Activated CD4-positive, alpha-beta T cell treated with anti-CD3 and anti-CD28 coated beads, Interleukin-2, amount 10 ng/mL, durations not matched to agents 24 days and 14 days (primary cell): ENCODE results near the gene ACTR6. TPM values are rescaled to one million over a fixed set of nuclear protein-coding genes. Genes with fewer than 3 reads are reported as not detected.
"Not testable (repeated sequence)": the region's sequence is repeated elsewhere in the genome, so short reads cannot be mapped to it uniquely, and the experiment has no call there.

Experiments
- DNase-seq: peaks from one replicate; pipeline ENCODE4 v3.0.0; 2022
- H3K27ac Mint-ChIP-seq: one replicate; pipeline ENCODE4 v1.8.0; 2022; ENCODE audit warnings: mild to moderate bottlenecking, mixed read lengths
- H3K27me3 Mint-ChIP-seq: one replicate; pipeline ENCODE4 v1.8.0; 2022; ENCODE audit warnings: mixed read lengths
- H3K36me3 Mint-ChIP-seq: one replicate; pipeline ENCODE4 v1.8.0; 2022; ENCODE audit warnings: low read depth, mild to moderate bottlenecking, mixed read lengths
- H3K4me1 Mint-ChIP-seq: one replicate; pipeline ENCODE4 v1.8.0; 2021; ENCODE audit warnings: mixed read lengths
- H3K4me3 Mint-ChIP-seq: one replicate; pipeline ENCODE4 v1.8.0; 2022; ENCODE audit warnings: mild to moderate bottlenecking, moderate library complexity, mixed read lengths
- H3K9me3 Mint-ChIP-seq: one replicate; pipeline ENCODE4 v1.8.0; 2021; ENCODE audit warnings: mixed read lengths
- intact Hi-C: fragments of 100-400 bp; cut with micrococcal nuclease; formaldehyde crosslinking; loops from one replicate; pipeline ENCODE4 v1.15.1; 2023
- total RNA-seq: library from RNA; stranded (reverse); gene quantifications from 2 replicates; pipeline ENCODE4 v1.2.3, GENCODE V29; 2022

The ACTR6 gene
- total RNA-seq, 1 donor from 2014 or later: 33.7 TPM

GRCh38 chr12:100219328-100220109 lies 18.9 kb downstream of the ACTR6 start:
- Mint-ChIP-seq H3K36me3 (peaks cover 30% of the 10 kb centered on the region), H3K9me3 (no peaks in the 10 kb centered on the region), H3K27me3 (no peaks in the 10 kb centered on the region), H3K4me1 (no peaks in the 10 kb centered on the region), H3K27ac (no peak overlapping the region), H3K4me3 (no peak overlapping the region)
- intact Hi-C loops: no loop called here
- DNase-seq: no peak

- no peaks in the 10 kb centered on the region for H3K27me3 Mint-ChIP-seq
- no peak for DNase-seq
- H3K36me3 Mint-ChIP-seq: peaks cover 30% of the 10 kb centered on the region
- H3K9me3 Mint-ChIP-seq: no peaks in the 10 kb centered on the region
- H3K27ac Mint-ChIP-seq: no peak overlapping the region
- no peaks in the 10 kb centered on the region for H3K4me1 Mint-ChIP-seq
- intact Hi-C loops: no loop called here
- no peak overlapping the region for H3K4me3 Mint-ChIP-seq
Measured at GRCh38 chr12:100221523-100221922, 20.9 kb downstream of the ACTR6 start.

GRCh38 chr12:100222173-100222572 lies 21.6 kb downstream of the ACTR6 start:
- H3K4me1 Mint-ChIP-seq, H3K9me3 Mint-ChIP-seq, H3K27me3 Mint-ChIP-seq, DNase-seq, intact Hi-C loops, H3K4me3 Mint-ChIP-seq, H3K27ac Mint-ChIP-seq: not testable (repeated sequence)
- peaks cover 29% of the 10 kb centered on the region for H3K36me3 Mint-ChIP-seq

GRCh38 chr12:100225491-100225890 lies 24.9 kb downstream of the ACTR6 start:
- intact Hi-C loops: no loop called here
- DNase-seq: no peak
- H3K9me3 Mint-ChIP-seq: no peaks in the 10 kb centered on the region
- H3K36me3 Mint-ChIP-seq: peaks cover 19% of the 10 kb centered on the region
- no peaks in the 10 kb centered on the region for H3K4me1 Mint-ChIP-seq
- no peak overlapping the region for H3K4me3 Mint-ChIP-seq
- H3K27me3 Mint-ChIP-seq: no peaks in the 10 kb centered on the region
- no peak overlapping the region for H3K27ac Mint-ChIP-seq

- no peaks in the 10 kb centered on the region for H3K4me1 Mint-ChIP-seq
- H3K9me3 Mint-ChIP-seq: no peaks in the 10 kb centered on the region
- intact Hi-C loops: no loop called here
- H3K4me3 Mint-ChIP-seq: no peak overlapping the region
- no peaks in the 10 kb centered on the region for H3K27me3 Mint-ChIP-seq
- no peak overlapping the region for H3K27ac Mint-ChIP-seq
- no peak for DNase-seq
- H3K36me3 Mint-ChIP-seq: peaks cover 8% of the 10 kb centered on the region
Measured at GRCh38 chr12:100229036-100229635, 28.5 kb downstream of the ACTR6 start.

GRCh38 chr12:100229876-100230275 lies 29.3 kb downstream of the ACTR6 start:
- Mint-ChIP-seq H3K9me3 (no peaks in the 10 kb centered on the region), H3K4me3 (no peak overlapping the region), H3K27ac (no peak overlapping the region), H3K27me3 (no peaks in the 10 kb centered on the region), H3K4me1 (no peaks in the 10 kb centered on the region), H3K36me3 (peaks cover 8% of the 10 kb centered on the region)
- no peak for DNase-seq
- intact Hi-C loops: no loop called here

DNA sequence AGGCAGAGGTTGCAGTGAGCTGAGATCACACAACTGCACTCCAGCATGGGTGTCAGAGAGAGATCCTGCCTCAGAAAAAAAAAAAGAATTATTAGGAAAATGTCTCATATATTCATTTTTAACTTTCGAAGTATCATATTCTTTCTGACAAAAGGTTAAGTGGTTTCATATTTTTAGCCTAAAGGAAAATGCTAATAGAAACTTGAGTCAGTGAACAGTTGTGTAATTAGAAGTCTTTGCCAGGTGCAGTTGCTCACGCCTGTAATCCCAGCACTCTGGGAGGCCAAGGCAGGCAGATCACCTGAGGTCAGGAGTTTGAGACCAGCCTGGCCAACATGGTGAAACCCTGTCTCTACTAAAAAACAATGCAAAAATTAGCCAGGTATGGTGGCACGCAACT lies 31.3 kb downstream of the ACTR6 start:
- not testable (repeated sequence) for H3K9me3 Mint-ChIP-seq, H3K27ac Mint-ChIP-seq

DNA sequence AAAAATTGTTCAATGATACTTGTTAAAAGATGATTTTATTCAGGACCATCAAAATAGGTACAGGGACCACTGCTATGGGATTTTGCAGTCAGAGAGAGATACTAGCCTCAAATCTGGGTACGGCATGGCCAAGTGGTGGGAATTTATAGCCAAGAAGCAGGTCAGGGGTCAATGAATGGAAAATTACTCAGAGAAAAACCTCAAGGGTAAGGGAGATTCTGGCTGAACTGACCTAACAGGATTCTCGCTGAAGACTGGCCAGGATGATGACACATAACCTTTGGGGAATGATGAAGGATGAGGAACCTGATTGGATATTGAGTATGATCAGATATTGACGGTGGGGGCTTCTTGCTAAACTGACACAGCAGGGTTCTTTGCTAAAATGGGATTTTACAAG lies 33.6 kb downstream of the ACTR6 start:
- intact Hi-C loops: loop anchor here (1.0 to 2.0 kb wide), 4 partner anchors 170 to 507 kb away; no protein-coding TSS in a partner anchor
- DNase-seq: no peak
- Mint-ChIP-seq H3K36me3 (no peaks in the 10 kb centered on the region), H3K27ac (no peak overlapping the region), H3K9me3 (no peaks in the 10 kb centered on the region), H3K4me3 (no peak overlapping the region), H3K27me3 (no peaks in the 10 kb centered on the region), H3K4me1 (no peaks in the 10 kb centered on the region)

More for the DNA sequence above, 31.3 kb downstream of the ACTR6 start:
- intact Hi-C loops, H3K36me3 Mint-ChIP-seq, H3K27me3 Mint-ChIP-seq, H3K4me1 Mint-ChIP-seq, DNase-seq, H3K4me3 Mint-ChIP-seq: not testable (repeated sequence)

- no peaks in the 10 kb centered on the region for H3K4me1 Mint-ChIP-seq
- peak; percentile 67 for DNase-seq
- H3K36me3 Mint-ChIP-seq: no peaks in the 10 kb centered on the region
- no peaks in the 10 kb centered on the region for H3K27me3 Mint-ChIP-seq
- no peak overlapping the region for H3K4me3 Mint-ChIP-seq
- H3K9me3 Mint-ChIP-seq: no peaks in the 10 kb centered on the region
- intact Hi-C loops: loop anchor here (1.0 to 2.0 kb wide), 4 partner anchors 170 to 506 kb away; no protein-coding TSS in a partner anchor
- H3K27ac Mint-ChIP-seq: no peak overlapping the region
Measured at GRCh38 chr12:100234591-100235304, 34.1 kb downstream of the ACTR6 start.

GRCh38 chr12:100238801-100239200 lies 38.2 kb downstream of the ACTR6 start:
- DNase-seq: no peak
- Mint-ChIP-seq H3K27ac (no peak overlapping the region), H3K4me1 (no peaks in the 10 kb centered on the region), H3K4me3 (no peak overlapping the region), H3K9me3 (no peaks in the 10 kb centered on the region), H3K27me3 (no peaks in the 10 kb centered on the region), H3K36me3 (no peaks in the 10 kb centered on the region)
- intact Hi-C loops: no loop called here

DNA sequence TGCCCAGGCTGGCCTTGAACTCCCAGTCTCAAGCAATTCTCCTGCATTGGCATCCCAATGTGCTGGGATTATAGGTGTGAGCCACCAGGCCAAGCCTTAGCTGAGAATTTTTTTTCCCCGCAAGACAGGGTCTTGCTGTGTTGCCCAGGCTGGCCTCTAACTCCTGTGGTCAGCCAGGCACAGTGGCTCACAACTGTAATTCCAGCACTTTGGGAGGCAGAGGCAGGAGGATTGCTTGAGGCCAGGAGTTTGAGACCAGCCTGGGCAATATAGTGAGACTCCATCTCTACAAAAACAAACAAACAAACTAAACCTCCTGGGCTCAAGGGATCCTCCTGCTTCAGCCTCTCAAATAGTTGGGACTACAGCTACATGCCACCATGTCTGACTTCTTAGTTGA lies 39.0 kb downstream of the ACTR6 start:
- H3K4me3 Mint-ChIP-seq: no peak overlapping the region
- intact Hi-C loops: no loop called here
- H3K36me3 Mint-ChIP-seq: no peaks in the 10 kb centered on the region
- H3K9me3 Mint-ChIP-seq: no peaks in the 10 kb centered on the region
- H3K27me3 Mint-ChIP-seq: no peaks in the 10 kb centered on the region
- H3K4me1 Mint-ChIP-seq: no peaks in the 10 kb centered on the region
- DNase-seq: no peak
- H3K27ac Mint-ChIP-seq: no peak overlapping the region

GRCh38 chr12:100243137-100243536 lies 42.5 kb downstream of the ACTR6 start:
- H3K27ac Mint-ChIP-seq: no peak overlapping the region
- no peak for DNase-seq
- H3K4me1 Mint-ChIP-seq: no peaks in the 10 kb centered on the region
- H3K9me3 Mint-ChIP-seq: no peaks in the 10 kb centered on the region
- intact Hi-C loops: no loop called here
- no peaks in the 10 kb centered on the region for H3K27me3 Mint-ChIP-seq
- H3K36me3 Mint-ChIP-seq: no peaks in the 10 kb centered on the region
- H3K4me3 Mint-ChIP-seq: no peak overlapping the region

- H3K9me3 Mint-ChIP-seq: no peaks in the 10 kb centered on the region
- no peak overlapping the region for H3K27ac Mint-ChIP-seq
- no peak overlapping the region for H3K4me3 Mint-ChIP-seq
- intact Hi-C loops: no loop called here
- DNase-seq: no peak
- no peaks in the 10 kb centered on the region for H3K4me1 Mint-ChIP-seq
- no peaks in the 10 kb centered on the region for H3K36me3 Mint-ChIP-seq
- H3K27me3 Mint-ChIP-seq: no peaks in the 10 kb centered on the region
Measured at GRCh38 chr12:100247765-100248164, 47.1 kb downstream of the ACTR6 start.

- H3K9me3 Mint-ChIP-seq: no peaks in the 10 kb centered on the region
- intact Hi-C loops: no loop called here
- no peaks in the 10 kb centered on the region for H3K4me1 Mint-ChIP-seq
- no peak overlapping the region for H3K27ac Mint-ChIP-seq
- H3K4me3 Mint-ChIP-seq: no peak overlapping the region
- no peaks in the 10 kb centered on the region for H3K36me3 Mint-ChIP-seq
- H3K27me3 Mint-ChIP-seq: no peaks in the 10 kb centered on the region
- no peak for DNase-seq
Measured at GRCh38 chr12:100248886-100249285, 48.3 kb downstream of the ACTR6 start.
